GM19395 (cell line): Measurements from ENCODE around the gene MITD1.
"Not testable (repeated sequence)": the region's sequence is repeated elsewhere in the genome, so short reads cannot be mapped to it uniquely, and the experiment has no call there.

ENCODE experiments used
- ATAC-seq: cut with Tn5 transposase; IDR thresholded peaks from one replicate; pipeline ENCODE4 v1.9.1; 2021; ENCODE audit warnings: mild to moderate bottlenecking, moderate library complexity; ENCODE audit not compliant: unreplicated experiment

Gene MITD1

GRCh38 chr2:99180755-99181623 is at the start of gene MITD1, which contains the start of gene MRPL30:
TSS of gene MITD1 (minus strand) at chr2:99181058. CDS start at chr2:99180981, 77 bp downstream.
TSS of gene MRPL30 (plus strand) at chr2:99181184. CDS start at chr2:99186204, 5,020 bp downstream.
- ATAC-seq, result peak; percentile 96

GRCh38 chr2:99217929-99218501 is 37.2 kb upstream of the MITD1 start:
- no peak for ATAC-seq

- ATAC-seq, result no peak
Observed at GRCh38 chr2:99216096-99216495, 35.2 kb upstream of the MITD1 start.

DNA sequence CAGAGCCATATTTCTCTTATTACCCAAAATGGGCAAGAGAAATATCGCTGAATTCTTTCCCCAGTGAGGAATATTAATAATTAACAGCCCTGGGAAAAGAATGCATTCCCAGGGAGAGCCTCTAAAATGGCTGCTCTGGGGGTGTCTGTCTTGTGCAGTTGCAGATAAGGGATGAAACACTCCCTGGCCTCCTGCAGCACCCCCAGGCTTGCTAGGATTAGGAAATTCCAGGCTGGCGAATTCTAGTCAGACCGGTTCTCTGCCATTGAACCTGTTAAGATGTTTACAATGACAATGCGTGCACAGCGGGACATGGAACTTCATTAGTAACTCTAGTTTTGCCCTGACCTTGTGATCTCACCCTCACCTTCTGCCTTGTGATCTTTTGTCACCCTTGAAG is 24.6 kb upstream of the MITD1 start:
- ATAC-seq, result no peak

GRCh38 chr2:99201959-99202678 is 21.3 kb upstream of the MITD1 start:
- no peak for ATAC-seq

DNA sequence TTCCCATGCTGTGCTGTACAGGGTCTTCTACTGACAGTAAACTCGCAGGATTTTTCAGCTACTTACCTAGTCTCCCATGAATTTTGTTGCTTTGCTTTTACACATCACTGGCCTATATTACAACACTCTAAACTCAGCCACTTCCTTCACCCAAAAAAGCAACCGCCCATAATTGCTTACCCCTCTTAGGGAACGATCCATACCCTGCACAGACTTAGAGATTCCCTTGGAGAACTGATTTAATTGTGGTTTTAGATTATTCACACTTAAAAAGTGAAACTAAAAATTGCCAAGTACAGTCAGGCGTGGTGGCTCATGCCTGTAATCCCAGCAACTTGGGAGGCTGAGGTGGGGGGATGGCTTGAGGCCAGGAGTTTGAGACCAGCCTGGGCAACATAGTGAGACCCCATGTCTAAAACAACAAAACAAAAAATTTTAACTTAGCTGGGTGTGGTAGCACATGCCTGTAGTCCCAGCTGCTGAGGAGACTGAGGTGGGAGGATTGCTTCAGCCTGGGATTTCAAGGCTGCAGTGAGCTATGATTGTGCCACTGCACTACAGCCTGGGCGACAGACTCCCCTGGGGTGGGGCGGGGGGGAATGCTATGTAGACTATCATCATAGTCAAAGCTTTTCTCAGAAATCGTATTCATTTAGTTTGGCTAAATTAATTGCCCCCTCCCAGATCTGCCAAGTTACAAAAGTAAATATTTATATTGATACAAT is 19.4 kb upstream of the MITD1 start:
- ATAC-seq, result no peak

- no peak for ATAC-seq
Observed at GRCh38 chr2:99198103-99198841, 17.4 kb upstream of the MITD1 start.

DNA sequence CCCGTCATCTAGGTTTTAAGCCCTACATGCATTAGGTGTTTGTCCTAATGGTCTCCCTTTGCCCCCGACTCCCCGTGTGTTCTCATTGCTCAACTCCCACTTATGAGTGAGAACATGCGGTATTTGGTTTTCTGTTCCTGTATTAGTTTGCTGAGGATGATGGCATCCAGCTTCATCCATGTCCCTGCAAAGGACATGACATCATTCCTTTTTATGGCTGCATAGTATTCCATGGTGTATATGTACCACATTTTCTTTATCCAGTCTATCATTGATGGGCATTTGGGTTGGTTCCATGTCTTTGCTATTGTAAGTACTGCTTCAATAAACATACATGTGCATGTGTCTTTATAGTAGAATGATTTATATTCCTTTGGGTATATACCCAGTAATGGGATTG is 11.5 kb upstream of the MITD1 start:
- not testable (repeated sequence) for ATAC-seq

DNA sequence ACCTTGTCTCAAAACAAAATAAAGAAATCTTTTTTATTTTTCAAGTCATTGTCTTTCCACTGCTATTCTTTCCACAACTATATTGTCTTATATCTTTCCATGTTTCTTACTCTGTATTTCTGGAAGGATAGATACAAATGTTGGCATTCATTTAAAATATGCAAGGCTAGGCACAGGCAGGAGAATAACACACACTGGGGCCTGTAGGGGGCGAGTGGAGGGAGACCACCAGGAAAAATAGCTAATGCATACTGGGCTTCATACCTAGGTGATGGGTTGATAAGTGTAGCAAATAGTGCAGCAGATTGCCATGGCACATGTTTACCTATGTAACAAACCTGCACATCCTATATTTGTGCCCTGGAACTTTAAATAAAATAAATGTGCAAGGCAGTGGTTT is 9.7 kb upstream of the MITD1 start:
- no peak for ATAC-seq

DNA sequence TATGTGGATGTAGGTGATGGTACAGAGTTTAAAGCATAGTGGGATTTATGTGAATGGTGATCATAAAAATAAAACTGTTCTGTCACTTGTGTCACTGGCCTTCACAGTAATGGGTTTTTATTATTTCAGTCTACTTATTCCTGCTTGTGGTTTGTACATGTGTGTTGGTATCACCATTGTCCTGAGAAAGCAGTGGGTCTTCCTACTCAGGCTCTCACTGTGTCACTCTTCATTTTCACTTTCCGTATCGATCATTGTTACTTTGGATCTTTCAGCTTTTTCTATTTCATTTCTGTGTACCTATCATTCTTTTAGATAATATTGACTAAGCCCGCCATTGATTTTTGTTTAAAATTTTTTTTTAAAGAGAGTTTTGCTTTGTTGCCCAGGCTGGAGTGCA is 7.5 kb upstream of the MITD1 start:
- ATAC-seq, result no peak

GRCh38 chr2:99187011-99187410 is 6.2 kb upstream of the MITD1 start:
- no peak for ATAC-seq

- no peak for ATAC-seq
Observed at GRCh38 chr2:99184811-99185210, 4.0 kb upstream of the MITD1 start.

DNA sequence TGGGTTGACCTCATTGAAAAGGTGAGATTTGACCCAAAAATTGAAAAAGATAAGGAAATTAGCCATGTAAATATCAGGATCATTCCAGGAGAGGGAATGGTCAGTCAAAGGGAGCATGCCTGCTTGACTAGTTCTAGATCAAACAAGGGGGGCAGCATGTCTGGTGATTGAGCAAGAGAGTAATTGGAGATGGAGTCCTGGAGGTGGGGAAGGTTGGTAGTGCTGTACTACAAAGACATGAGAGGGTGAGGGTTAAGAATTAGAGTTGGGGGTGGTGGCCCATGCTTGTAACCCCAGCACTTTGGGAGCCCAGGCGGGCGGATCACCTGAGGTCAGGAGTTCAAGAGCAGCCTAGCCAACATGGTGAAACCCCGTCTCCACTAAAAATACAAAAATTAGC is 2.2 kb upstream of the MITD1 start:
- no peak for ATAC-seq

- ATAC-seq, result no peak
Observed at GRCh38 chr2:99181624-99182000, 754 bp upstream of the MITD1 start.

DNA sequence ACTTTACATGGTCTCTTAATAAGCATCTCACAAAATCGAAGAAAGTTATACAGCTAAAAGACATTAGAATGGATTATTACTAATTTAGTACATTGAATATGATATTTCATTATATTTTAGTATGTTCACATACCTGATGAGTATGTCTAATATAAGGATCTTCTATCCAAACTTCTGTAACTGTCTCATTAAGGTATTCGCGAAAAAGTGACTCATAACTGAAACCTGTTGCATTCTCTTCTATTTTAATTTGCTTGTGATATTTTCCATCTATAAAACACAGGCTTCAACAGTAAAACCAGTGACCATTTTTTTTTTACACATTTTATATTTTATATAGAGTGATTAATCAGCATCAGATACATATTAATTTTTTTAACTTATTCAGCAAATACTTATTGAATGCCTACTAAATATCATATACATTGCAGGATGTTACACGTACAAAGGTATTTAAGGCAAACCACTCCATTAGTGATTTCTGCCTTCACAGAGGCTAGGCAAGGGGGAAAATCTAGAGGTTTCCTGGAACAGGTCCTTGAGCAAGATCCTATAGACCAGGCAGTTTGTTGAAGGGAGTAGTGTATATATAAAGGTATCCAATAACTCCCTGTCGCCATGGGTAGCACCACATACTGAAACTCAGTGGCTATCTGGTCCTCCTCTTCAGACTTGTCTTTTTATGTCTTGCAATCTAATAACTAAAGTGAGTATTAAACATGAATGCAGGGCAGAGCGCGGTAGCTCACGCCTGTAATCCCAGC is 9.3 kb downstream of the MITD1 start:
- ATAC-seq, result no peak

- ATAC-seq, result no peak
Observed at GRCh38 chr2:99169534-99169933, 11.3 kb downstream of the MITD1 start.

DNA sequence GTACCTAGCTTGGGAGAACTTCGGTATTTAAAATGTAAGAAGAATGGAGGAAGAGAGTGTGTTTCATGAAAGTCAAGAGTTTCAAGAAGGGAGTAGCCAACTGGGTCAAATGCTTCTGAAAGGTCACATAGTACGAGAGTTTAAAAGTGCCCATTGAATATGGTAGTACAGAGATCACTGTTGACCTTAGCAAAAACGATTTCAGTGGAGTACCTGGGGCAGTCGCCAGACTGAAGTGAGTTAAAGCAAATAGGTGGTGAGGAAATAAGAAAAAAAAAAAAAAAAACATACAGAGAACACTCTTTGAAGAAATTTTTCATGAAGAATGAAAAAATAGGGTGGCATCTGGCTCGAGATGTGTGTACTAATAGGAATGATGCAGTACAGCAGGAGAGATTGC is 14.6 kb downstream of the MITD1 start:
- no peak for ATAC-seq

DNA sequence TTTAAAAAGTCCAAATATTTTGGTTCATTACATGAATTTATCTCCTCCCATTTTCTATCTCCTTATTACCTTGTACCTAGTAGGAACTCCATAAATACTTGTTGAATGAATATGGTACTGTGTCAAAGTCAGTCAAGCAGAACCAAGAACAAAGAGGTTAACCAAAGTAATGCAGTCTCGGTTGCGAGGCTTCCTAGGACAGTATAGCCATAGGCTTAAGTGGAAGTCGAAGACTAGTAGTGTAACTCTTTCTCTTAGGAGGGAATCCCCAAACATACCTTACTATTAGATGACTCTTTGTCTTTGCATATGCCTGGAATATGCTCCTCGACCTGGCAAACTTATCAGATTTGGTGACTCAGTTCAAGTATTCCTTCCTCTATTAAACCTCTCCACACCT is 21.3 kb downstream of the MITD1 start:
- ATAC-seq, result no peak

GRCh38 chr2:99158599-99158998 is 22.3 kb downstream of the MITD1 start:
- no peak for ATAC-seq

- no peak for ATAC-seq
Observed at GRCh38 chr2:99156891-99157290, 24.0 kb downstream of the MITD1 start.
